PC-9 (cell line): ENCODE data around the gene EHD4. TPM values are rescaled to one million over a fixed set of nuclear protein-coding genes. Genes with fewer than 3 reads are reported as not detected.

Source experiments
- BruUV-seq: library from RNA; stranded (reverse); fragments of 400-500 nt; replicated peaks from 2 replicates; lab custom pipeline; 2021; lab: Mats Ljungman, UMichigan
- CTCF ChIA-PET: fragments of 300-600 bp; sonication (Branson Sonifier 250); formaldehyde crosslinking; loops from one replicate; lab custom pipeline; 2022; ENCODE audit warnings: antibody characterized with exemption; lab: Charles Lee
- POLR2A ChIA-PET: fragments of 300-600 bp; sonication (Branson Sonifier 250); formaldehyde crosslinking; loops from one replicate; lab custom pipeline; 2022; ENCODE audit warnings: antibody characterized with exemption; ENCODE audit not compliant: unreplicated experiment; lab: Charles Lee
- DNase-seq, 2 experiments: peaks; one replicate each; pipeline versions ENCODE4 v3.0.0 to v3.0.0-alpha.2; 2015 to 2022; ENCODE audit warnings: mixed read lengths in 1 of 2
- H2AFZ ChIP-seq: fragments of 200-600 bp; sonication (generic); 2 replicates; pipeline ENCODE4 v1.8.1; 2017; ENCODE audit warnings: antibody characterized with exemption
- H3F3A ChIP-seq: fragments of 200-600 bp; sonication (generic); 2 replicates; pipeline ENCODE4 v1.8.1; 2017; ENCODE audit warnings: antibody characterized with exemption, mild to moderate bottlenecking, low read depth; ENCODE audit not compliant: insufficient read depth
- H3K27ac ChIP-seq: fragments of 200-600 bp; sonication (generic); 2 replicates; pipeline ENCODE4 v1.6.1; 2016; ENCODE audit warnings: mixed run types
- H3K27me3 ChIP-seq: fragments of 200-600 bp; sonication (generic); 2 replicates; pipeline ENCODE4 v1.6.1; 2016; ENCODE audit warnings: low read depth, mixed run types; ENCODE audit not compliant: insufficient read depth
- H3K36me3 ChIP-seq: fragments of 200-600 bp; sonication (generic); 2 replicates; pipeline ENCODE4 v1.6.1; 2016; ENCODE audit warnings: low read depth, mixed run types
- H3K4me1 ChIP-seq: fragments of 200-600 bp; sonication (generic); replicated peaks from 2 replicates; pipeline ENCODE4 v1.6.1; 2016; ENCODE audit warnings: mixed run types; ENCODE audit not compliant: insufficient read depth
- H3K4me2 ChIP-seq: fragments of 200-600 bp; sonication (generic); 2 replicates; pipeline ENCODE4 v1.6.1; 2017; ENCODE audit warnings: mixed run types
- H3K4me3 ChIP-seq: fragments of 200-600 bp; sonication (generic); 2 replicates; pipeline ENCODE4 v1.6.1; 2016; ENCODE audit warnings: mixed run types
- H3K79me2 ChIP-seq: fragments of 200-600 bp; sonication (generic); 2 replicates; pipeline ENCODE4 v1.6.1; 2017; ENCODE audit warnings: low read depth, mixed run types
- H3K9me2 ChIP-seq: fragments of 200-600 bp; sonication (generic); 2 replicates; pipeline ENCODE4 v1.8.1; 2017; ENCODE audit warnings: mild to moderate bottlenecking; ENCODE audit not compliant: insufficient read depth
- H3K9me3 ChIP-seq: fragments of 200-600 bp; sonication (generic); 2 replicates; pipeline ENCODE4 v1.8.1; 2016; ENCODE audit warnings: low read depth; ENCODE audit not compliant: insufficient read depth
- H4K20me1 ChIP-seq: fragments of 200-600 bp; sonication (generic); 2 replicates; pipeline ENCODE4 v1.8.1; 2017; ENCODE audit not compliant: insufficient read depth
- EZH2 ChIP-seq: fragments of 200-600 bp; sonication (generic); IDR thresholded peaks from 2 replicates; pipeline ENCODE4 v1.8.0; 2017; ENCODE audit warnings: antibody characterized with exemption, low read depth
- intact Hi-C: fragments of 100-400 bp; cut with micrococcal nuclease; formaldehyde crosslinking; loops from one replicate; pipeline ENCODE4 v1.10.0; 2022; ENCODE audit not compliant: unreplicated experiment
- total RNA-seq: library from RNA; stranded (reverse); gene quantifications from 2 replicates; pipeline ENCODE4 v1.2.3, GENCODE V29; 2021
- TF ChIP-seq, protein P1 (sequence below): fragments of 200-600 bp; sonication (generic); conservative IDR thresholded peaks from 2 replicates; pipeline ENCODE4 v1.6.1; 2017; ENCODE audit warnings: mixed run types, antibody characterized with exemption, mild to moderate bottlenecking, moderate library complexity

EHD4 gene
- total RNA-seq, 1 experiment from 2014 or later: 18.1 TPM

DNA sequence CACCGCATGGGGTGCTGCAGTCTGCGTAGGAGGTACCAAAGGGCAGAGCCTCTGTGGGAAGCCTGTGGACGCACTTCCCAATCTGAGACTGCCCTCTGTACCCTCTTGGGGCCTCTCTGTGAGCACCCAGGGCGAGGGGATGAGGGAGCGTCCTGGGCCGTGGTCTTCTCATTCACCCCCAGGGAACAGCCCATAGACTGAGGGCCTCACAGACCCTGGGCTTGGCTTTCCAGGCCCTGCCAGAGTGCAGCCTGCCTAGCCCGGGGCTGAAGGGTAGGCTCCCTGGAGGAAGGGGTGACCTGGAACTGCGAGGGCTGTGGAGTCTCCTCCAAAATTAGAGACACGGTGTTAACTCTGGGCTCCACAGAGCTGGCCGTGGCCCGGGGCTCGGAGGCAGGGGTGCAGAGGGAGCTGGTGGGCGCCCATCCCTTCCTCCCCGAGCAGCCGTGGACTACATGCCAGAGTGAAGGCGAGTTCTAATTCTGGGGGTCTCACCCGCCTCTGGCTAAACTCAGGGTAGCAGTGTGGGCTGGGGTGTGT is 78.0 kb downstream of the EHD4 start:
- no peak overlapping the region for H2AFZ ChIP-seq
- BruUV-seq: no TSS peak
- no peaks in the 10 kb centered on the region for H4K20me1 ChIP-seq
- no peaks in the 10 kb centered on the region for H3K4me1 ChIP-seq
- no peak overlapping the region for H3K4me3 ChIP-seq
- no peak for DNase-seq
- H3F3A ChIP-seq: no peaks in the 10 kb centered on the region
- H3K4me2 ChIP-seq: no peak overlapping the region
- H3K9me3 ChIP-seq: no peaks in the 10 kb centered on the region
- H3K27ac ChIP-seq: no peak overlapping the region
- no peaks in the 10 kb centered on the region for H3K36me3 ChIP-seq
- no peak for TF ChIP-seq EZH2
- TF ChIP-seq, protein P1, sequence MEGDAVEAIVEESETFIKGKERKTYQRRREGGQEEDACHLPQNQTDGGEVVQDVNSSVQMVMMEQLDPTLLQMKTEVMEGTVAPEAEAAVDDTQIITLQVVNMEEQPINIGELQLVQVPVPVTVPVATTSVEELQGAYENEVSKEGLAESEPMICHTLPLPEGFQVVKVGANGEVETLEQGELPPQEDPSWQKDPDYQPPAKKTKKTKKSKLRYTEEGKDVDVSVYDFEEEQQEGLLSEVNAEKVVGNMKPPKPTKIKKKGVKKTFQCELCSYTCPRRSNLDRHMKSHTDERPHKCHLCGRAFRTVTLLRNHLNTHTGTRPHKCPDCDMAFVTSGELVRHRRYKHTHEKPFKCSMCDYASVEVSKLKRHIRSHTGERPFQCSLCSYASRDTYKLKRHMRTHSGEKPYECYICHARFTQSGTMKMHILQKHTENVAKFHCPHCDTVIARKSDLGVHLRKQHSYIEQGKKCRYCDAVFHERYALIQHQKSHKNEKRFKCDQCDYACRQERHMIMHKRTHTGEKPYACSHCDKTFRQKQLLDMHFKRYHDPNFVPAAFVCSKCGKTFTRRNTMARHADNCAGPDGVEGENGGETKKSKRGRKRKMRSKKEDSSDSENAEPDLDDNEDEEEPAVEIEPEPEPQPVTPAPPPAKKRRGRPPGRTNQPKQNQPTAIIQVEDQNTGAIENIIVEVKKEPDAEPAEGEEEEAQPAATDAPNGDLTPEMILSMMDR: no peak
- H3K9me2 ChIP-seq: no peaks in the 10 kb centered on the region
- H3K27me3 ChIP-seq: no peaks in the 10 kb centered on the region
- no peaks in the 10 kb centered on the region for H3K79me2 ChIP-seq
- ChIA-PET CTCF (interaction anchor here (0.8 kb wide), 1 partner anchor 62 kb away, joined by 3 read pairs; no protein-coding TSS in a partner anchor), POLR2A (interaction anchor here (1.0 kb wide), 1 partner anchor 106 kb away, joined by 4 read pairs; no protein-coding TSS in a partner anchor)
- intact Hi-C loops: no loop called here

DNA sequence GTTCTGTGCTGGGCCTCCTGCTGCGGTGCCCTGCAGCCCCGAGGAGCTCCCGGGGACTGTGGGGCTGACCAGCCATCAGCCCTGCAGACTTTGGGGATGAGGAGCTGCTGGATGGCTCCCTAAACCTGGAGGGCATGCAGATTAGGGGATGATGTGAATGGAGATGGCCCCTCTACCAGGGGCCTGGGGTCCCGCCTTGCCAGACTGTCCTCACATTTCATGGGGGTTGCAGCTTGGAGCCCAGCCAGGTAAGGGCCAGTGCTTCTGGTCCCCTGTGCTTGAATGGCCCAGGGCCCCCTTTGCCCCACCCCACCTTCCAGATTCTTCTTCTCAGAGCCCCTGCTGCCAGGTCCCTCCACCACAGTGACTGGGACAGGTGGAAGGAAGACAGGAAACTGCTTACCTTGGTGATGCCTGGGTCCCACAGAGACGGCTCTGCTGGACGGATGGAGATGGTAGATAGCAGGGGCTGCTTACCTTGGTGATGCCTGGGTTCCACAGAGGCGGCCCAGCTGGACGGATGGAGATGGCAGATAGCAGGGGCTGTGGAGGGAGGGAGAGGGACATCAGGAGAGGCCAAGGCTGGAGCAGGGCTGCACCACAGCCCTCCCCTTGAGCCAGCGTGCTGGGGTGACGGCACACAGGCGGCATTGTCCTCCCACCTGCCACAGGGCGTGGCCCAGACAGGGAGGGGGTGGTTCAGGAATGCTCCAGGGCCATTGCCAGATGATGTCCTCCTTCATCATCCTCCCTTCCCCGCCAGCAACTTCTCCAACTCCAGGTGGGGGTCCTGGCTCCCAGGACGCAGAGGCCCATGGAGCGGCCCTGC is 78.7 kb downstream of the EHD4 start, which contains the start of gene SPTBN5:
Gene SPTBN5, minus strand, starts transcription at position 632 of the 829 bp plus-strand sequence. Its CDS starts 556 bp downstream, at position 76.
- no peak within 1 kb of the TSS for H3K4me2 ChIP-seq
- no peaks in the 10 kb centered on the region for H3K4me1 ChIP-seq
- intact Hi-C loops: no loop called here
- TF ChIP-seq, protein P1: no peak
- no peak for TF ChIP-seq EZH2
- H3K4me3 ChIP-seq: no peak within 1 kb of the TSS
- no TSS peak for BruUV-seq
- H3K27ac ChIP-seq: no peak within 1 kb of the TSS
- H4K20me1 ChIP-seq: no peaks in the 10 kb centered on the region
- ChIA-PET POLR2A (no interaction called here), CTCF (no interaction called here)
- no peaks in the 10 kb centered on the region for H3K9me2 ChIP-seq
- H3K9me3 ChIP-seq: no peaks in the 10 kb centered on the region
- H3K27me3 ChIP-seq: no peaks in the 10 kb centered on the region
- no peak within 1 kb of the TSS for H2AFZ ChIP-seq
- no peaks in the 10 kb centered on the region for H3K36me3 ChIP-seq
- H3K79me2 ChIP-seq: no peaks in the 10 kb centered on the region
- H3F3A ChIP-seq: no peaks in the 10 kb centered on the region
- DNase-seq: no peak

DNA sequence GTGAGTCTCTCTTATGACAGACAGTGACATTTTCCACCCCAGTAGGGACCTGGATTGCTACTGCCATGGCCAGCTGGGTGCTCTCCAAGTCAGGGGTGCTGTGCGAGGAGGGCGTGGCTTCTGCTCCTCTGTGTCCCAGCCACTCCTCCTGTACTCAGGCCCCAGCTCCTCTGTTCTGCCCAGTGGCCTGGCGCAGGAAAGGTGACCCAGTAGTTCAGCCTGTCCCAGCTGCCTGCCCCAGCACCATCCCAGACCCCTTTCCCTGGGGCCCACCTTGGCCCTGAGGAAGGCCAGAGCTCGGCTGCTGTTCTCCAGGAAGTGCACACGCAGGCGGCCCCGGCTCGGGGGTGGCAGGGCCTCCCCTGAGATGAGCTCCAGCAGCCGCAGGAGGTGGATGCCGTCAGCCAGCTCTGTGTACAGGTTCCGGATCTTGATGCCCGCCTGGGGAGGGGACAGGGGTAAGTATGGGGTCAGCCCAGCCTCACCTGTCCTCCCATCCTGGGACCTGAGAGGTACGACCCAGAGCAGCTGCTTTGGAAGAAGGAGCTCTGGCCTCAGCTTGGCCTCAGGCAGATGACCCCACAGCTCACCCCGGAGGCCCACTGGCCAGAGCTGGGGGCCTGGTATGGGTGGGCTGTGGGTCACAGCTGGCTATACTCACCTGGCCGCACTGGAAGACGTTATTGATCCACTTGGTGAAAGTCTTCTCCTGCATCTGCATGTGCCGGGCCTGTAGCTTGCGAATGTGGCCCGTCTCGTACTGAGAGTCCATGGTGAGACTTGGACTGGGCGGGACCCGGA is 79.5 kb downstream of the EHD4 start:
- Histone ChIP-seq H2AFZ (no peak overlapping the region), H3K36me3 (no peaks in the 10 kb centered on the region), H3K4me1 (no peaks in the 10 kb centered on the region), H3K27me3 (no peaks in the 10 kb centered on the region), H3K4me3 (no peak overlapping the region), H4K20me1 (no peaks in the 10 kb centered on the region), H3K27ac (no peak overlapping the region), H3K9me3 (no peaks in the 10 kb centered on the region), H3K4me2 (no peak overlapping the region), H3K79me2 (no peaks in the 10 kb centered on the region), H3K9me2 (no peaks in the 10 kb centered on the region), H3F3A (no peaks in the 10 kb centered on the region)
- TF ChIP-seq, protein P1: no peak
- no peak for TF ChIP-seq EZH2
- DNase-seq: no peak
- BruUV-seq: no TSS peak
- ChIA-PET POLR2A (interaction anchor here (0.7 kb wide), 1 partner anchor 79 kb away, joined by 3 read pairs; the partner anchor contains the start of gene EHD4), CTCF (no interaction called here)
- intact Hi-C loops: no loop called here
